Dedifferentiated amniotic fluid mesenchymal stem cell (primary cell): ENCODE measurements around the gene CARMIL1.
A peak's percentile ranks its signal among the peaks of the same experiment; 100 is the strongest.

Source experiments
- DNase-seq: peaks from one replicate; pipeline ENCODE4 v3.0.0-alpha.2; 2016; ENCODE audit errors: extremely low spot score

Gene CARMIL1

DNA sequence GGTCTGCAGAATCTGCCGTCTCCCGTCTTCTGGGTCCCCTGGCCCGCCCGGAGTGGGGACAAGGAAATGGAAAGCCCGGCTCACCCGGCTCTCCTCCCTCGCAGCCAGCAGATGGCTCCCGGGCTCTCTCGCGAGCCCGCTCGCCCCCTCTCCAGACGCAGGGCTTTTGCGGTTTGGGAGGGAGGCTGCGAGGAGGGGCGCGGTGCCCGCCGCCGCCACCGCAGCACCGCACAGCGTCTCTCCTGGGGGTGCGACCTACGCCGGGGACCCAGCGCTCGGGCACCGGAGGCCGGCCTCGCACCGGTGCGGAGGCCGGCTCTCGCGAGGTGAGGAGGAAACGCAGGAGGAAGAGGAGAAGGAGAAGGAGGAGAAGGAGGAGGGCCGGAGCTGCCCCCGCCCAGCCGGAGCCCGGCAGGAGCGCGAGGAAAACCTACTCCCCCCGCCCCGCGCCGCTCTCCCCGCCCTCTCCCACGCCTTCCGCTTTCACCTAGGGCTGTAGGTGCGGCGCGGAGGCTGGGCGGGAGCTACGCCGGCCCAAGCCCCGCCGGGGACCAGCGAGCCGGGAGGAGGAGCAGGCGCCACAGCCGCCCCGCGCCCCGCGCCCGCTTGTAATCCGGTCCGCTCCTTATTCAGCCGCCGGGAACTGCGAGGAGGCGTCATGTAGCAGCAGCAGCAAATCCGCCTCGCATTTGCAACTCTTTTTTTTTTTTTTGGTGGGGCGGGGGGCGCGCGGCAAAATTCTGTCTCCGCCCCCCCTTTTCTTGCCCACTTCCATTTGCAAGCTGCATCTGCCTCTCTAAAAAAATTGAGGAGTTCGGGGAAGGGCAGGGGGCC, at the start of gene CARMIL1:
CARMIL1 (plus strand) TSS at position 461 of the 834 bp plus-strand sequence. CDS start 422 bp downstream, outside the sequence.
- peak; percentile 83 for DNase-seq

GRCh38 chr6:25229671-25230321, 49.4 kb upstream of the CARMIL1 start:
- peak; percentile 80 for DNase-seq

DNA sequence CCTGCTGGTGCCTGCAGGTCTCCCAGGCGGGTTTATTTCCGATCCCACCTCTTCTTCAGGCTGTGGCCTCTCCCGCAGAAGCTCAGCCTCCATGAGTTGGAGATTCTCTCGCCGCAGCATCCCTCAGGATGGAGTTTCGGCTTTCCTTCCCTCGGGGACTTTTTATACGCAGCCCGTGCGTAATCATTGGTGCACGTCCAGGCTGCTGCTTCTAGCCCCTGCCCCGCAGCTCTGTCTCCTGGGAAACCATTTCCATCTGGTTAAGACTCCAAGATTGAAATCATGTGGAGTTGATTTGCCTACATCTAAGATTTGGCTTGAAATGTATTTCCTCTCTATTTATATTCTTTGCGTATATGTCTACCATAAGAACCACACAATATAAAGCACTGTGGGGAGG, 46.7 kb upstream of the CARMIL1 start:
- peak; percentile 46 for DNase-seq

- peak; percentile 48 for DNase-seq
Observed at GRCh38 chr6:25233226-25233625, 45.9 kb upstream of the CARMIL1 start.

GRCh38 chr6:25237579-25237978, 41.6 kb upstream of the CARMIL1 start:
- DNase-seq = no peak

GRCh38 chr6:25239059-25239458, 40.1 kb upstream of the CARMIL1 start:
- no peak for DNase-seq

DNA sequence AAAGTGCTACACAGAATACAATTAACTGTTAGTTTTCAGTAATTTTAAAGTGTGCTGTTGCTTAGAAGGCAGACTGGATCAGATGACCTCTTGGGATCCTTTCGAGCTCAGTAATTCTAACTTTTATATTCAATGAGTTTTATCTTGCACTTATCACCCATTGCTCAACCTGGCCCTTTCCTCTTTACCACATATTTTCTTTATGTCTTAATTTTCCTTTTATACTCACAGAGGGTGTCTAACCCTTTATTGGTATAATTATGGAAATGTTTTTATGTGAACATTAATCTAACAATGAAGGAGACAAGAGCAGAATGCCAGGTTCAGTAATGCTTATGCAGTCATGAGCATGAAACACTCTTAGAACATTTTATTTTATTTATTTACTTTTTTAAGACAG, 39.7 kb upstream of the CARMIL1 start:
- DNase-seq = no peak

GRCh38 chr6:25242567-25242966, 36.6 kb upstream of the CARMIL1 start:
- no peak for DNase-seq

GRCh38 chr6:25244865-25245264, 34.3 kb upstream of the CARMIL1 start:
- no peak for DNase-seq

GRCh38 chr6:25248123-25248522, 31.1 kb upstream of the CARMIL1 start:
- peak; percentile 72 for DNase-seq

DNA sequence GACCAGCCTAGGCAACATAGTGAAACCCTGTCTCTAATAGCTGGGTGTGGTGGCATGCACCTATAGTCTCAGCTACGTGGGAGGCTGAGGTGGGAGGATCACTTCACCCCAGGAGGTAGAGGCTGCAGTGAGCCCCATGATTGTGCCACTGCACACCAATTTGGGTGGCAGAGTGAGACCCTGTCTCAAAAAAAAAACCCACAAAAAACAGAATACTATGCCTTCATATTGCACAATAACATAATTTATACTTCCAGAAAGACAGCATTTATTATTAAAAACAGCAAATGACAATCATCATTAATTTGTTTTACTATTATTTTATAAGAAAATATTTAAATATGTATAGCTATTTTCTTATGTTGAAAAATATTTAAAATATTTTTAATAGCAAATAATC, 30.0 kb upstream of the CARMIL1 start:
- DNase-seq = no peak

GRCh38 chr6:25250878-25251277, 28.3 kb upstream of the CARMIL1 start:
- no peak for DNase-seq

GRCh38 chr6:25251426-25251825, 27.7 kb upstream of the CARMIL1 start:
- DNase-seq = no peak

- no peak for DNase-seq
Observed at GRCh38 chr6:25253351-25253750, 25.8 kb upstream of the CARMIL1 start.

DNA sequence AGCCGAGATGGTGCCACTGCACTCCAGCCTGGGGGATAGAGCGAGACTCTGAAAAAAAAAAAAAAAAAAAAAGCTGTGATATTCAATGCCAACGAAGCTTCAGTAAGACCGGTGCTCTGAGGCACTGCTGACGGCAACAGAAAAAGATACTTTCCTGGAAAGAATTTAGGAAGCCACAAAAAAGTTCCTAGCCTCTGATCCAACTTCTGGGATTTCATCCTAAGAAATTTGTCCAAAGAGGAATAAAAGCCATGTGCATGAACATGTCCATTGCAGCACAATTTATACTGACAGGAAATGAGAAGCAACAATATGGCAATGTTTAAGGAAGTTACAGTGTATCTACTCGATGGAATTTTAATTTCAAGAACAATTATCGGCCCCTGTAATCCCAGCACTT, 24.5 kb upstream of the CARMIL1 start:
- DNase-seq = no peak

- no peak for DNase-seq
Observed at GRCh38 chr6:25257686-25258348, 21.4 kb upstream of the CARMIL1 start.

DNA sequence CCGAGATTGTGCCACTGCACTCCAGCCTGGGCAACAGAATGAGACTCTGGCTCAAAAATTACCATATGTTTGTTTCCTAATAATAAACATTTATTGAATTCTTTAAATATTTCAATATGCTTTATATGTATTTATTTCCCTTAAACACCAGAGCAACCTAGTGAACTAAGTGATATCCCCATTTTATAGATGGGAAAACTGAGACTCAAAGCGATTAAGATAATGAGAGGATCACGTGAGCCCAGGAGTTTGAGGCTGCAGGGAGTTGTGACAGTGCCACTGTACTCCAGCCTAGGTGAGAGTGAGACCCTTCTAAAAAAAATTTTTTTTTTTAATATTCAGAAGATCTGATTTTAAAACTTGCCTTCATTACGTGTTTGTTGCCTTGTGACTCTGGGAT, 19.4 kb upstream of the CARMIL1 start:
- no peak for DNase-seq

- DNase-seq = peak; percentile 42
Observed at GRCh38 chr6:25263657-25264056, 15.5 kb upstream of the CARMIL1 start.

GRCh38 chr6:25266456-25267100, 12.6 kb upstream of the CARMIL1 start:
- no peak for DNase-seq

GRCh38 chr6:25267662-25268061, 11.5 kb upstream of the CARMIL1 start:
- no peak for DNase-seq

DNA sequence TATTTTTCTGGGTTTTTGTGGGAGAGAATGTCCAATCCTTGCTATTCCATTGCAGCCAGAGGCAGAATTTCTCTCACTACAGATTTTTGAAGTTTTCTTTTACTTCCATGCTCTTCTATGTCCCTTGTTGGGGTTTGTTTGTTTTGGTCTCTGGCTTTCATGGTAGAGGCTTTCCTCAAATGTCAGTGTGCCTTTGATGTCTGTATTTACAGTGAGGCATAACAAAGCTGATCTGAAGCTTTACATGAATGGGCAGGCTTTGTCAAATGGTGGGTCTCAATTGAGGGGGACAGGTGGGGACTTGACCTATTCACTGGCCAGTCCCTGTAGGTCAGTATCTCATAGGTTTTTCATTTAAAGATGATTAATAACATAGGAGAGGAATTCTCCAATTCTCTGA, 8.6 kb upstream of the CARMIL1 start:
- DNase-seq = no peak

DNA sequence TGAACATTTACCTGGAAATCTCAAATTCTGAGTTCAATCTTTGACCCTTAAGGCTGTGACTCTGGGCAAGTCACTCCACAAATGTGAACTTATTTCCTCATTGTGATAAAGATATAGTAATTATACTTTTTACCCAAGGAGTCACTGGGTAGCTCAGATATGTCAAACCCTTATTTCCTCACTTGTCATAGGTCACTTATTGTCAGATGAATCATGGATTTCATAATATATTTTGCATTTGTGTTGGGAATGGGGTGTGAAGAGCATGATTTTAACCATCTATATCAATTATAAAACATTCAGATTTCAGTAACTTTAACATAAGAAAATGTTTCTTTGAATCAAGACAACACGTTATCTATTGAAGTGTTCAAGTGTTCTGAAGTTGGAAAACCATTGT, 3.7 kb upstream of the CARMIL1 start:
- DNase-seq = no peak
